ENCODE results near the gene ASIC2. TPM values are rescaled to one million over a fixed set of nuclear protein-coding genes. Genes with fewer than 3 reads are reported as not detected.
"Not testable (repeated sequence)": the region's sequence is repeated elsewhere in the genome, so short reads cannot be mapped to it uniquely, and the experiment has no call there.

ASIC2 gene
- total RNA-seq, 1 experiment from 2014 or later, result not detected

- DNase-seq (ENCODE audit: low read depth), result no peak
Measured at GRCh38 chr17:32992321-32993033, 300.6 kb downstream of the ASIC2 start.

- DNase-seq (ENCODE audit: low read depth), result no peak
Measured at GRCh38 chr17:32988481-32989101, 304.5 kb downstream of the ASIC2 start.

GRCh38 chr17:32987868-32988267 is 305.2 kb downstream of the ASIC2 start:
- DNase-seq (ENCODE audit: low read depth), result not testable (repeated sequence)

GRCh38 chr17:32987453-32987805 is 305.7 kb downstream of the ASIC2 start:
- not testable (repeated sequence) for DNase-seq (ENCODE audit: low read depth)

- DNase-seq (ENCODE audit: low read depth), result no peak
Measured at GRCh38 chr17:32985050-32985756, 307.9 kb downstream of the ASIC2 start.

- DNase-seq (ENCODE audit: low read depth), result not testable (repeated sequence)
Measured at GRCh38 chr17:32981611-32982010, 311.5 kb downstream of the ASIC2 start.

GRCh38 chr17:32980230-32980629 is 312.9 kb downstream of the ASIC2 start:
- DNase-seq (ENCODE audit: low read depth), result no peak

- DNase-seq (ENCODE audit: low read depth), result no peak
Measured at GRCh38 chr17:32976605-32977004, 316.5 kb downstream of the ASIC2 start.

GRCh38 chr17:32976131-32976530 is 317.0 kb downstream of the ASIC2 start:
- DNase-seq (ENCODE audit: low read depth), result no peak

- peak; percentile 72 for DNase-seq (ENCODE audit: low read depth)
Measured at GRCh38 chr17:32971171-32971570, 321.9 kb downstream of the ASIC2 start.

GRCh38 chr17:32970281-32970680 is 322.8 kb downstream of the ASIC2 start:
- no peak for DNase-seq (ENCODE audit: low read depth)

- not testable (repeated sequence) for DNase-seq (ENCODE audit: low read depth)
Measured at GRCh38 chr17:32969231-32969630, 323.9 kb downstream of the ASIC2 start.

GRCh38 chr17:32964541-32964940 is 328.6 kb downstream of the ASIC2 start:
- no peak for DNase-seq (ENCODE audit: low read depth)

Measured in HT1080 (cell line).